NB4 (cell line): Measurements from ENCODE around the gene BMPER.

ENCODE experiments used
- CTCF ChIP-seq: IDR thresholded peaks from one replicate; pipeline ENCODE4 v1.5.1; 2012; ENCODE audit warnings: low read depth, low read length
- MAX ChIP-seq: IDR thresholded peaks from 2 replicates; pipeline ENCODE4 v1.6.1; 2011; ENCODE audit warnings: low read depth, low read length
- MYC ChIP-seq: IDR thresholded peaks from 2 replicates; pipeline ENCODE4 v1.6.1; 2011; ENCODE audit warnings: low read depth, low read length
- POLR2A ChIP-seq: IDR thresholded peaks from 2 replicates; pipeline ENCODE4 v1.6.1; 2011; ENCODE audit warnings: mild to moderate bottlenecking; ENCODE audit not compliant: insufficient read length; ENCODE audit errors: extremely low read depth

GRCh38 chr7:34013421-34013820, 108.1 kb downstream of the BMPER start:
- TF ChIP-seq CTCF = no peak
- no peak for TF ChIP-seq POLR2A
- TF ChIP-seq MAX = no peak
- no peak for TF ChIP-seq MYC
